GM12878 (cell line): ENCODE data around the gene UVSSA. TPM values are rescaled to one million over a fixed set of nuclear protein-coding genes. Genes with fewer than 3 reads are reported as not detected.
A peak's percentile ranks its signal among the peaks of the same experiment; 100 is the strongest.

Source experiments
- ASH2L ChIP-seq: fragments of 300-600, 200-600 bp; sonication (generic); IDR thresholded peaks from 2 replicates; pipeline ENCODE4 v1.6.1; 2017; ENCODE audit warnings: low read depth, mild to moderate bottlenecking, borderline replicate concordance
- ATF2 ChIP-seq: IDR thresholded peaks from 2 replicates; pipeline ENCODE4 v1.6.1; 2012; ENCODE audit warnings: low read length, inconsistent platforms
- BACH1 ChIP-seq: fragments of 450-650 bp; IDR thresholded peaks from 2 replicates; pipeline ENCODE4 v1.6.1; 2017; ENCODE audit warnings: mild to moderate bottlenecking, borderline replicate concordance
- BMI1 ChIP-seq: fragments of 450-650 bp; IDR thresholded peaks from 2 replicates; pipeline ENCODE4 v1.6.1; 2016; ENCODE audit warnings: mild to moderate bottlenecking, moderate library complexity, borderline replicate concordance
- CBFB ChIP-seq: IDR thresholded peaks from 2 replicates; pipeline ENCODE4 v1.6.1; 2016; ENCODE audit warnings: antibody characterized with exemption, low read depth
- CBX3 ChIP-seq: fragments of 200-600 bp; sonication (generic); IDR thresholded peaks from 2 replicates; pipeline ENCODE4 v1.6.1; 2016; ENCODE audit warnings: low read depth, borderline replicate concordance
- CTCF ChIP-seq, 3 experiments: IDR thresholded peaks in 2 of 3; conservative IDR thresholded peaks in 1 of 3; 2 replicates each; pipeline ENCODE4 v1.5.1; 2011; ENCODE audit warnings: low read depth in 3 of 3, low read length in 3 of 3, mild to moderate bottlenecking in 3 of 3, control low read depth in 2 of 3, moderate library complexity in 2 of 3, inconsistent platforms in 1 of 3, mixed read lengths in 1 of 3; ENCODE audit not compliant: control insufficient read depth in 2 of 3, insufficient read depth in 1 of 3; ENCODE audit errors: extremely low read depth in 1 of 3
- IKZF2 ChIP-seq, 2 experiments: fragments of 450-650 bp; IDR thresholded peaks; 2 replicates each; pipeline ENCODE4 v1.6.1; 2017; ENCODE audit warnings: mild to moderate bottlenecking in 2 of 2, moderate library complexity in 2 of 2
- MEF2B ChIP-seq: fragments of 450-650 bp; IDR thresholded peaks from 2 replicates; pipeline ENCODE4 v1.6.1; 2018; ENCODE audit warnings: mild to moderate bottlenecking, moderate library complexity; ENCODE audit not compliant: partially characterized antibody, poor library complexity, severe bottlenecking
- MYB ChIP-seq: fragments of 150-350 bp; IDR thresholded peaks from 2 replicates; pipeline ENCODE4 v1.6.1; 2014; ENCODE audit warnings: mild to moderate bottlenecking, low read depth, low read length, borderline replicate concordance
- NR2C2 ChIP-seq: IDR thresholded peaks from 2 replicates; pipeline ENCODE4 v1.6.1; 2011; ENCODE audit warnings: borderline replicate concordance, low read depth; ENCODE audit not compliant: control insufficient read depth, insufficient read length
- POLR2A ChIP-seq: IDR thresholded peaks from 2 replicates; pipeline ENCODE4 v1.6.1; 2011; ENCODE audit warnings: low read depth, mild to moderate bottlenecking, low read length
- RAD21 ChIP-seq: IDR thresholded peaks from 2 replicates; pipeline ENCODE4 v1.6.1; 2011; ENCODE audit warnings: mild to moderate bottlenecking, low read depth, low read length, moderate library complexity; ENCODE audit not compliant: insufficient read depth
- RB1 ChIP-seq: fragments of 450-650 bp; formaldehyde crosslinking; IDR thresholded peaks from 2 replicates; pipeline ENCODE4 v1.6.1; 2017; ENCODE audit warnings: mild to moderate bottlenecking, borderline replicate concordance
- RBBP5 ChIP-seq: fragments of 200-600 bp; sonication (generic); conservative IDR thresholded peaks from 2 replicates; pipeline ENCODE4 v1.6.1; 2016
- RELB ChIP-seq: fragments of 450-650 bp; IDR thresholded peaks from 2 replicates; pipeline ENCODE4 v1.6.1; 2017; ENCODE audit warnings: low read depth, mild to moderate bottlenecking, moderate library complexity
- REST ChIP-seq: IDR thresholded peaks from 2 replicates; pipeline ENCODE4 v1.6.1; 2012; ENCODE audit warnings: mild to moderate bottlenecking, low read depth, low read length
- RUNX3 ChIP-seq: IDR thresholded peaks from 2 replicates; pipeline ENCODE4 v1.6.1; 2012; ENCODE audit warnings: low read length, inconsistent platforms
- SP1 ChIP-seq: IDR thresholded peaks from one replicate; pipeline ENCODE4 v1.6.1; 2011; ENCODE audit warnings: low read depth, low read length
- USF1 ChIP-seq: IDR thresholded peaks from 2 replicates; pipeline ENCODE4 v1.6.1; 2011; ENCODE audit warnings: borderline replicate concordance, low read depth, mild to moderate bottlenecking, moderate library complexity, mixed read lengths, low read length; ENCODE audit not compliant: insufficient read depth; ENCODE audit errors: extremely low read length
- YBX1 ChIP-seq: fragments of 450-650 bp; IDR thresholded peaks from 2 replicates; pipeline ENCODE4 v1.6.1; 2016; ENCODE audit warnings: antibody characterized with exemption
- ZNF24 ChIP-seq: fragments of 450-650 bp; IDR thresholded peaks from 2 replicates; pipeline ENCODE4 v1.6.1; 2017; ENCODE audit warnings: antibody characterized with exemption, mild to moderate bottlenecking
- polyA plus RNA-seq, 11 experiments: library from polyadenylated mRNA; depleted of rRNA in 4 of 11; unstranded in 6 of 11; stranded (reverse) in 5 of 11; fragments of >200 nt; fragmentation: Nextera tagmentation in 4 of 11; fragmentation: Illumina TruSeq in 1 of 11; extraction: Ambion mirVana in 4 of 11; extraction: Trizol in 1 of 11; gene quantifications; 1 replicate in 1 of 11; 2 replicates in 10 of 11; pipeline versions ENCODE4 v1.2.1 to v1.2.3, GENCODE V29; 2011 to 2016; ENCODE audit warnings: inconsistent platforms in 2 of 11, missing spikeins in 2 of 11, low read depth in 1 of 11
- total RNA-seq, 4 experiments: library from RNA; depleted of rRNA in 3 of 4; stranded (reverse); fragments of >200 nt in 3 of 4; fragmentation: Illumina TruSeq in 1 of 4; extraction: Trizol in 1 of 4; gene quantifications; 2 replicates each; pipeline versions ENCODE4 v1.2.1 to v1.2.3, GENCODE V29; 2013 to 2021

Gene UVSSA
- total and polyA plus RNA-seq, 10 of the 15 experiments (the other 5 are each of a cell fraction or from before 2014, with no cell fraction given), result 0.34 to 16.8 (median 3.6) TPM

GRCh38 chr4:1351854-1352566, 5.0 kb downstream of the UVSSA start (continued):
- TF ChIP-seq RELB (no peak), RBBP5 (no peak), YBX1 (no peak), ASH2L (no peak), RUNX3 (peak; percentile 12; the same call in 1 of the 2 replicates), RAD21 (peak; percentile 79), MYB (no peak), ATF2 (no peak), CBX3 (no peak), ZNF24 (no peak), SP1 (peak; percentile 25), BACH1 (no peak), CTCF (IDR thresholded peaks at IDR 0.05 in 2 of 3, conservative IDR thresholded peaks at IDR 0.05 in 1 of 3; ENCODE audit: control insufficient read depth in 2 of 3, extremely low read depth in 1 of 3, insufficient read depth in 1 of 3, low read depth in 3 of 3, low read length in 3 of 3) (peak; percentile 85 to 97 (median 91)), MEF2B (no peak), CBFB (no peak), BMI1 (no peak), USF1 (no peak), POLR2A (no peak), NR2C2 (no peak), RB1 (0 out of 2 replicates have a peak, but pooled peaks have one; percentile 54), REST (no peak), IKZF2 (IDR thresholded peaks at IDR 0.05) (no peak)
